ENCODE measurements around the gene HMCES. TPM values are rescaled to one million over a fixed set of nuclear protein-coding genes. Genes with fewer than 3 reads are reported as not detected.
"Not testable (repeated sequence)": the region's sequence is repeated elsewhere in the genome, so short reads cannot be mapped to it uniquely, and the experiment has no call there.

Gene HMCES
- total RNA-seq, 1 experiment from 2014 or later: 30.7 TPM

DNA sequence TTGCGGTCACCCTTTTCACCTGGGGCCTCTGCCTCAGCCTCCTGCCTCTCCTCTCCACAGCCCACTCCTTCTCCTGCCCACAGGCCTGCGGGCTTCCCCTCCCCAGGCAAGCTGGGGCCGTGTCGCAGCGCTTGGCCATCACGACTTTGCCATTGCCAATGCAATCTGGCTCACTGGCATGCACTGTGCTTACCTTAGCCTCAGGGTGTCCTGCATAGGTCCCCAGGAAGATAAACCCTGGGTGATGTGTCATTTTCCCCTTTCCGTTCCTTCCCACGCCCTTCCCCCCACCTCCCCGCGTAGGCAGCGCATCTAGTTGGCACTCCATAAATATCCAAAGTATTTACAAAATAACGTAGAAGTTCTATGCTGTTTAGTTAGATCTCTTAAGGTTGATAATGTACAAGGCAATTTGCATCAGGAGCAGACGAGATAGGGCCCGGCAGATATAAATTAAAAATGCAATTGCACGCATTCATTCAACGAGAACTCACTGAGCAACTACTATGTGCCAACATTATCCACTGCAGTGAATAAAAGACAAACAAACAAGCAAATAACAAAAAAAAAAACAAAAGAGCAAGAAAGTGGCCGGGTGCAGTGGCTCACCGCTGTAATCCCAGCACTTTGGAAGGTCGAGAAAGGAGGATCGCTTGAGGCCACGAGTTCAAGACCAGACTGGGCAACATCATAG, 30.2 kb upstream of the HMCES start:
- Histone ChIP-seq H3K4me1 (no peaks in the 10 kb centered on the region), H3K9me3 (replicated peaks) (no peaks in the 10 kb centered on the region), H3K27me3 (no peaks in the 10 kb centered on the region), H3K27ac (no peak overlapping the region), H3K36me3 (peaks cover 7% of the 10 kb centered on the region), H3K4me3 (peak overlapping the region; percentile 91)
- DNase-seq: no peak

DNA sequence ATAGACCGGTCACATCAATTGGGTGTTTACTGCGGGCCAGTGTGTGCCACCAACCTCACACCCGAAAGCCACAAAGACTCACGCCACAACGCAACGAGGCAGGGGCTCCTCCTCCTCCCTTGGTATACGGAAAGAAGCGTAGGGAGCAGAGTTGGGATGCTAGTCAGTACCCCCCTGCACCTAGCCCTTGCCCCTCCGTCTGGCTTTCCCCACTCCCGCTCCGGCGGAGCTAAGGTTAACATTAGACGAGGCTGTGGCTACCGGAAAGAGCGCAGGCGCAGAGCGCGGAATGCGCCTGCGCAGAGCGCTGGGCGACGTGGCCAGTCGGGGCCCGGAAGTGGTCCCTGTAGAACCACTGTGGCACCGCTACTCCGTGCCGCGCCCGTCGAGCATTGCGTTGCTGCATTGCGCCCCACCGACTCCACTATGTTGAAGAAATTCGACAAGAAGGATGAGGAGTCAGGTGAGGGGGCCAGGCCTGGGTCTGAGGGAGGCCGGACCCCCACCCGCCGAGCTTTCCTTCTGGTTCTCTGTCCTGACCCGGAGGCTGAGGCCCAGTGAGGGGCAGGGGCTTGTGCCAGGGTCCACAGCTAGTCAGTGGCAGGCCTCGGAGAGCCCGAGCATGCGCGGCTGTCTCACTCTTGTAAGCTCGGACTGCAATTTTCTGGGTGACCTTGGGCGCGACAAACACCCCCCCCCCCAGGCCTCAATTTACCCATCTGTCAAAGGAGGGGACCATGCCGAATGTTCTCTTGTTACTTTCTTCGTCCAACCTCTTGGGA, 29.2 kb upstream of the HMCES start, which contains the start of gene COPG1:
Gene COPG1 (plus strand): TSS at position 323 of the 782 bp plus-strand sequence. CDS start 104 bp downstream, at position 427.
- H3K36me3 ChIP-seq: peaks cover 7% of the 10 kb centered on the region
- H3K4me1 ChIP-seq: no peaks in the 10 kb centered on the region
- no peaks in the 10 kb centered on the region for H3K9me3 ChIP-seq (replicated peaks)
- H3K27ac ChIP-seq: peak within 1 kb of the TSS; percentile 75
- no peaks in the 10 kb centered on the region for H3K27me3 ChIP-seq
- H3K4me3 ChIP-seq: peak within 1 kb of the TSS; percentile 91
- DNase-seq: peak; percentile 86 to 94

DNA sequence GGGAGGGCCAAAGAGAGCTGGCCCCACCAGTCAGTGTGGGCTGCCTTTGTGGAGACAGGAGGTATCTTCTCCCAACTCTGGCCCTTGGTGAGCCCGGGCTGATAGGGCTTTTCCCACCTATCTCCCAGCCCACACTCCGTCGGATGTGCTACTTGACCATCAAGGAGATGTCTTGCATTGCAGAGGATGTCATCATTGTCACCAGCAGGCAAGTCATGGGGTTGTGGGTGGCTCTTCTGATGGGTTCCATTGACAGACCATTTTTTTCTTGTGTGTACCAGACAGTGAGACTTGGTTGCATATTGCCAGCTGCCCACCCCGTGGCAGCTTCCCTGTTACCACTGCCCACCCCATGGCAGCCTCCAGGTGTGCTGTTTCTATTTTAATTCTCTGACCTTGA, 25.9 kb upstream of the HMCES start:
- H3K9me3 ChIP-seq (replicated peaks): no peaks in the 10 kb centered on the region
- no peaks in the 10 kb centered on the region for H3K4me1 ChIP-seq
- no peak for DNase-seq
- H3K27me3 ChIP-seq: no peaks in the 10 kb centered on the region
- no peak overlapping the region for H3K4me3 ChIP-seq
- H3K27ac ChIP-seq: no peak overlapping the region
- H3K36me3 ChIP-seq: peaks cover 30% of the 10 kb centered on the region

DNA sequence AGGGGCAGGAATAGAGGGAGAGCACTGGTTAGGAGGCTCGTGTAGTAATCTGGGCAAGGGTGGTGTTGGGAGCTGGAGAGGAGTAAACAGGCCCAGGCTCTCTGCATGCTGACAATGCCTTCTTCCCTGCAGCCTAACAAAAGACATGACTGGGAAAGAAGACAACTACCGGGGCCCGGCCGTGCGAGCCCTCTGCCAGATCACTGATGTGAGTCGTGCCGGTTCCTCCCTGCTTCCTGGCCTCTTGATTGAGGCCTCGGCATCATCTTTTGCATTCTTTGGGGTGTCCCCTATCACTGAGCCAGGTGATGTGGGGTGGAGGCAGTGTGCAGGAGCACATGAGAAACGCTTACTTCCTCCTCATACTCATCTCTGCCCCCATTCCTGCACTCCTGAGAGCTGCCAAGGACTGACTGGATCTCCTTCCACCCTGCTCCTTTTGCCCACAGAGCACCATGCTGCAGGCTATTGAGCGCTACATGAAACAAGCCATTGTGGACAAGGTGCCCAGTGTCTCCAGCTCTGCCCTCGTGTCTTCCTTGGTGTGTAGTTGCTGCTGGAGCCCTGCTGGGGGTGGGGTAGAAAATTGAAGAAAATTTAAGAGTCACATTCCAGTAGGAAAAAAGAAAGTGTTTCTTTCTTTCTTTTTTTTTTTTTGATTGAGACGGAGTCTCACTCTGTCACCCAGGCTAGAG, 24.0 kb upstream of the HMCES start:
- H3K27me3 ChIP-seq: no peaks in the 10 kb centered on the region
- no peak overlapping the region for H3K27ac ChIP-seq
- no peaks in the 10 kb centered on the region for H3K9me3 ChIP-seq (replicated peaks)
- no peak overlapping the region for H3K4me3 ChIP-seq
- DNase-seq: no peak
- no peaks in the 10 kb centered on the region for H3K4me1 ChIP-seq
- H3K36me3 ChIP-seq: peaks cover 41% of the 10 kb centered on the region

DNA sequence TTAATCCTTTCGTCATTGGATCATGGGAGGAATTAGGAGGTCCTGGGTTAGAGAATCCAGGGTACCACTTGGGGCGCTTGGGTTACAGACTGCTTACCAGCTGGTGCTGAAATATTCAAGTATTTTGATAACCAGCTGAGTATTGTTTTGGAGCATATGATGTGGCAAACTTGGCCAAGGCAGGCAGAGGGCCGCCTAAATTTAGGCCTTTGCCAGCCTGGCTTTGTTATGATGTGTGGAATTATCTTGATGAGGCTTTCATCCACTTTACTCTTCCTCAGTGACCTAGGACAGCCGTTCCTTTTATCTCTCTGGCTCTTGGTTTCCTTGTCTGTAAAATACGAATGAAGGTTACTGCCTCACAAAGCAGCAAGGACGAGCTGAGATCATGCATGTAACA, 22.4 kb upstream of the HMCES start:
- Histone ChIP-seq H3K36me3 (peaks cover 55% of the 10 kb centered on the region), H3K27ac (no peak overlapping the region), H3K9me3 (replicated peaks) (no peaks in the 10 kb centered on the region)

DNA sequence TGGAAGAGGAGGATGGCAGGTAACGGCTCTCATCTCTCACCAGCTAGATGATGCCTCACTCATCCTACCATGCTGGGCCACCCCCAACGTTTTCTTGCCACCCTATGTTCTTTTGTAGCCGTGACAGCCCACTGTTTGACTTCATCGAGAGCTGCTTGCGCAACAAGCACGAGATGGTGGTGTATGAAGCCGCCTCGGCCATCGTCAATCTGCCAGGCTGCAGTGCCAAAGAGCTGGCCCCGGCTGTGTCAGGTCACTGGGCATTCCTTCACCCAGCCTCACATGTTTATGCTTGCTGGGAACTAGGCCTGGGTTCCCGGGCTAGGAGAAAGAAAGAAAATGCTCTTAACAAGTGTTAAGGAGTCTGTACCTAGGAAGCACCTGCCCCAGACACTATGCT, 21.1 kb upstream of the HMCES start:
- H3K36me3 ChIP-seq: peaks cover 58% of the 10 kb centered on the region
- H3K4me3 ChIP-seq: no peak overlapping the region
- H3K9me3 ChIP-seq (replicated peaks): no peaks in the 10 kb centered on the region
- DNase-seq: no peak
- H3K4me1 ChIP-seq: no peaks in the 10 kb centered on the region
- no peak overlapping the region for H3K27ac ChIP-seq
- H3K27me3 ChIP-seq: no peaks in the 10 kb centered on the region

More for the DNA sequence above, 22.4 kb upstream of the HMCES start:
- DNase-seq: no peak
- Histone ChIP-seq H3K4me3 (no peak overlapping the region), H3K4me1 (no peaks in the 10 kb centered on the region), H3K27me3 (no peaks in the 10 kb centered on the region)

DNA sequence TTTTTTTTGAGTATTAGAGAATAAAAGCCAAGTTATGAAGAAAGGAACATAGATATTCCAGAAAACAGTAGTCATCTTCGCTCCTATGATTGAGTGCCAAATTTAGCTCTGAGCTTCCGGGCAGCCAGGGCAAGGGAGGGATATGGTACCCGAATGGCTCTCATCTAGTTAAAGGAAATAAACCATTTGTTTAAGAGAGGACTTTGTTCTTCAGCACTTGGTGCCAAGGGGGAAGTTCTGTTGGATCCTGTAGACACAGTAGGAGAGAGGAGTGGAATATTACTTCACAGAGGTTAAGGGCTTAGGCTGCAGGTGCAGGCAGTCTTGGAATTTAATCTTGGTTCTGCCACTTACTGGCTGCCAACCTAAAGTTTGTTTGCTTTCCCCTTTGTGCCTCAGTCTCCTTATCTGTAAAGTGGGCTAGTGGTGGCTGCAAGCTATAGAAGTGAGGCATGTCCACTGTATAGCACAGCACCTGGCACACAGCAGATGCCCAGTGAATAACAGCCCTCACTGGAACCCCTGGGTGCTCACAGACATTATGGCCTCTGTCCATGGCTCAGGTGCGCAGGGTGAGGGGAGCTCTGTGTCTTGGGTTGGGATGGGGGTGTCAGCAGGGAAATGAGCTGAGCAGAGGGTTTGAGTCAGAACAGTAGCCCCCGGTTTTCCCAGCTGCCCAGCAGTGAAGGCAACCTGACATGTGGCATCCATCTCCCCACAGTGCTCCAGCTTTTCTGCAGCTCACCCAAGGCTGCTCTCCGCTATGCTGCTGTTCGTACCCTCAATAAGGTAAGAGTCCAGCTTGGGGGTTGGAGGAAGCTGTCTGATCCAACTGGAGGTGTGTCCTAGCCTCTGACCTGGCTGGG, 18.8 kb upstream of the HMCES start:
- H3K4me3 ChIP-seq: no peak overlapping the region
- no peak for DNase-seq
- H3K9me3 ChIP-seq (replicated peaks): no peaks in the 10 kb centered on the region
- peaks cover 65% of the 10 kb centered on the region for H3K36me3 ChIP-seq
- no peak overlapping the region for H3K27ac ChIP-seq
- no peaks in the 10 kb centered on the region for H3K4me1 ChIP-seq
- no peaks in the 10 kb centered on the region for H3K27me3 ChIP-seq

DNA sequence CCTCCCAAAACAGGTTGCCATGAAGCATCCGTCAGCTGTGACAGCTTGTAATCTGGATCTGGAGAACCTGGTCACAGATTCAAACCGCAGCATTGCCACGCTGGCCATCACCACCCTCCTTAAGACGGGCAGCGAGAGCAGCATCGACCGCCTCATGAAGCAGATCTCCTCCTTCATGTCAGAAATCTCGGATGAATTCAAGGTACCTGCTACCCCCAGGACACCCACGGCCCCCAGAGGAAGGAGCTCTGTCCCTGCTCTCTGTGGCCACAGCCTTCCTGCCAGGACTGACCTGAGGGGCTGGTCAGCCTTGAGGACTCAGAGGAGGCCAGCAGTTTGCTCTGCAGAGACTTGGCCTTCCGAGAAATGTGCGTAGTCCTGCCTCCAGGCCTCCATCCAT, 18.1 kb upstream of the HMCES start:
- H3K27ac ChIP-seq: no peak overlapping the region
- DNase-seq: no peak
- H3K4me1 ChIP-seq: no peaks in the 10 kb centered on the region
- no peaks in the 10 kb centered on the region for H3K27me3 ChIP-seq
- H3K36me3 ChIP-seq: peaks cover 69% of the 10 kb centered on the region
- no peak overlapping the region for H3K4me3 ChIP-seq
- no peaks in the 10 kb centered on the region for H3K9me3 ChIP-seq (replicated peaks)

DNA sequence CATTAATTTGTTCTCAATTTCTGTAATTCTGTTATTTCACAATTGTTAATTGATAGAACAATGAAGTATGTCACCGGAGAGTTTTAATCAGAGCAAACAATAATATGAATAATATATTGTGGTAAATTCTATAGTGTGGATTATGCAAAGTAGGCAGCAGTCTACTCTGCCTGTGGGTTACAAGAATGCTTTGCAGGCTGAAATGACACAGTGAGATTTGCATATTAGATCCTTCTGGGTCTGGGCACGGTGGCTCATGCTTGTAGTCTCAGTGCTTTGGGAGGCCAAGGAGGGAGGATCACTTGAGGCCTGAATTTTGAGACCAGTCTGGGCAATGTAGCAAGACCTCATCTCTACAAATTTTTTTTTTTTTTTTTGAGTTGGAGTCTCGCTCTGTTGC, 16.8 kb upstream of the HMCES start:
- Histone ChIP-seq H3K4me3 (no peak overlapping the region), H3K36me3 (peaks cover 70% of the 10 kb centered on the region)
- DNase-seq: no peak

DNA sequence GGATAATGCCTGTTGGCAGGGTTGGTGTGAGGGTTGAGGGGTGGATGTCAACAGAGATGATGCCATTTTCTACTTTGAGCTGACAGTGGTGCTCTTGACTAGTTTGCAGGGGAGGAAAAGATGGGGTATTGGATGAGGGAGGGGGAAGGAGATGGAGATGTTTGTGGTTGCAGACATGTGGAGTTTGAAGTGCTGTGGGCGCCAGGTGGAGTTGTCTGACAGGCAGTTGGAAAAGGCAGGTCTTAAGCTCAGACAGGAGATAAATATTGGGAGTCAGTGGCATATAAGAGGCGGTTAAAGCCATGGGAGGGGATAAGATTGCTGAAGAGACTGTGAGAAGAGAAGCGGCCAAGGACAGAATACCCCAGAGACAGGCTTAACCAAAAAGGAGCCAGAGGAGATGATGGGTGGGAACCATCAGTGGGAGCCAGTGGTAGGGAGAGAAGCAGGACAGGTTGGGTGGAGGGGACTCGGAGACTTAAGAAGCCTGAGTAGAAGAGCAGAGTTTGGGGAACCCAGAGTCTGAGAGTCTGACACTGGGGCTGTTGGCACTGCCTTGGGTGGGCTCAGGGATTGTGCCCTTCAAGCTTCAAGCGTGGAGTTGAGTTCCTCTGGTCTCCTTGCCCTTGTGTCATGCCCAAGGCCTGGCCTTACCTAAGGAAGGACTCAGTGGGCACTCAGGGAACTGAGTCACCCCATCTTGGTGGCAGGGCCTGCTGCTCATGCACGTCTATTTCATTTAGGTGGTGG, 15.3 kb upstream of the HMCES start:
- Histone ChIP-seq H3K36me3 (peaks cover 73% of the 10 kb centered on the region), H3K4me3 (no peak overlapping the region), H3K4me1 (no peaks in the 10 kb centered on the region), H3K9me3 (replicated peaks) (no peaks in the 10 kb centered on the region), H3K27me3 (no peaks in the 10 kb centered on the region), H3K27ac (no peak overlapping the region)
- no peak for DNase-seq

More for the DNA sequence above, 16.8 kb upstream of the HMCES start:
- H3K4me1 ChIP-seq: no peaks in the 10 kb centered on the region
- H3K27ac ChIP-seq: no peak overlapping the region
- H3K9me3 ChIP-seq (replicated peaks): no peaks in the 10 kb centered on the region
- H3K27me3 ChIP-seq: no peaks in the 10 kb centered on the region

DNA sequence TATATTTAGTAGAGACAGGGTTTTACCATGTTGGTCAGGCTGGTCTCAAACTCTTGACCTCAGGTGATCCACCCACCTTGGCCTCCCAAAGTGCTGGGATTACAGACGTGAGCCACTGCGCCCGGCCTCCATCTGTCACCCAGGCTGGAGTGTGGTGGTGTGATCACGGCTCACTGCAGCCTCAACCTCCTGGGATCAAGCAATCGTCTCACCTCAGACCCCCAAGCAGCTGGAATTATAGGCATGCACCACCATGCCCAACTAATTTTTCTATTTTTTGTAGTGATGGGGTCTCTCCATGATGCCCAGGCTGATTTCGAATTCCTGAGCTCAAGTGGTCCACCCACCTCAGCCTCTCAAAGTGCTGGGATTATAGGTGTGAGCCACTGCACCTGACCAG, 13.7 kb upstream of the HMCES start:
- H3K4me3 ChIP-seq; H3K27ac ChIP-seq; H3K9me3 ChIP-seq (replicated peaks); H3K27me3 ChIP-seq; DNase-seq; H3K4me1 ChIP-seq: not testable (repeated sequence)
- peaks cover 80% of the 10 kb centered on the region for H3K36me3 ChIP-seq

DNA sequence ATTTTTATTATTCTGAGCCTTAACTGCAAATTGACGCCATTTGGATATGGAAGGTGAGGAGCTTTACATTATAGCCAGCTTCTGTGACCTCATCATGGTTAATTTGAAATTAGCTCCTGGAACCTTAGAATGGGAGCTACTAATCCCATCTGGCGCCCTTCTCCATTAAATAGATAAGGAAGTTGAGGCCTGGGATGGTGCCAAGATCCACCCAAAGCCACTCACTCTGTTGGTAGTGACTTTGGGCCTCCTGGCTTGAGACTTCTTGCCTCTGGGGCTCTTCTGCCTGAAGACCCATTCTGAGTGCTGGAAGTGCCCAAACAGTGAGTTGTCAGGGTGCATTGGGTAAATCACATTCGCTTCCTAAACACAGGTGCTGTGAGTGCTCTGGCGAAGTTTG, 12.0 kb upstream of the HMCES start:
- no peak overlapping the region for H3K4me3 ChIP-seq
- H3K4me1 ChIP-seq: no peaks in the 10 kb centered on the region
- DNase-seq: no peak
- H3K27ac ChIP-seq: no peak overlapping the region
- peaks cover 82% of the 10 kb centered on the region for H3K36me3 ChIP-seq
- H3K9me3 ChIP-seq (replicated peaks): no peaks in the 10 kb centered on the region
- no peaks in the 10 kb centered on the region for H3K27me3 ChIP-seq

DNA sequence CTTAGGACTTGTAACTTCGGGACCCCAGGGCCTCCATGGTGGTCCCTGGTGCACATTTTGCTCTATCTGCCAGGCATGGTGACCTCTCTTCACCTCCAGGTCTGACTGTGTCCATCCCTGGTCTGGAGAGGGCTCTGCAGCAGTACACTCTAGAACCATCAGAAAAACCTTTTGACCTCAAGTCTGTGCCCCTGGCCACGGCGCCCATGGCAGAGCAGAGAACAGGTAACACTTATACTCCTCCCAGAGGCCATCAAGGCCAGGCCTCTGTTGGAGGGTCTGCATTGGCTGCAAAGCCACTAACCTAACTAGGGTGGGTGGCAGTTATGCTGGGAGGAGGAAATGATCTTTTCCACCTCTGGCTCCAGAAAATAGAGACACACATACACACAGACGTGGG, 10.3 kb upstream of the HMCES start:
- no peak for DNase-seq
- no peak overlapping the region for H3K27ac ChIP-seq
- no peaks in the 10 kb centered on the region for H3K9me3 ChIP-seq (replicated peaks)
- H3K4me3 ChIP-seq: no peak overlapping the region
- H3K27me3 ChIP-seq: no peaks in the 10 kb centered on the region
- no peaks in the 10 kb centered on the region for H3K4me1 ChIP-seq
- peaks cover 93% of the 10 kb centered on the region for H3K36me3 ChIP-seq

DNA sequence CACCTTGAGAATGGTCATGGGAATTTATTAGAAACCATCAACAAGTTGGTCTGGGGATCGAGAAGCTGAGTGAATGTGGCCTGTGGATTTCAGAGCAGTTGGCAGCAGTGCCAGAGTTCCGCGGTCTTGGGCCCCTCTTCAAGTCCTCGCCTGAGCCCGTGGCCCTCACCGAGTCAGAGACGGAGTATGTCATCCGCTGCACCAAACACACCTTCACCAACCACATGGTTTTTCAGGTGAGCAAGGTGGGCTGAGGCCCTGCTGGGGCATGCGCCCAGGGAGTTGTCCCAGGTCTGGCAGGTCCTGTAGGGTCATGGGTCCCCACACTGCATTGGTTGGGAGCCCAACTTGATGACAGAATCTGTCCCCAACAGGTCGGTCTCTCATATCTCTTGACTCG, 7.0 kb upstream of the HMCES start:
- H3K27me3 ChIP-seq: no peaks in the 10 kb centered on the region
- H3K36me3 ChIP-seq: peaks cover 85% of the 10 kb centered on the region
- H3K27ac ChIP-seq: no peak overlapping the region
- H3K9me3 ChIP-seq (replicated peaks): no peaks in the 10 kb centered on the region
- no peak for DNase-seq
- peaks cover 3% of the 10 kb centered on the region; the same call in 1 of the 2 replicates for H3K4me1 ChIP-seq
- no peak overlapping the region for H3K4me3 ChIP-seq
